H9 (cell line): ENCODE results near the gene NTRK2. TPM values are rescaled to one million over a fixed set of nuclear protein-coding genes. Genes with fewer than 3 reads are reported as not detected.

Experiments
- DNase-seq: peaks from one replicate; pipeline ENCODE4 v3.0.0-alpha.2; 2017
- H2AFZ ChIP-seq: one replicate; pipeline ENCODE4 v1.6.1; 2013; ENCODE audit warnings: mild to moderate bottlenecking, low read length, control low read depth, moderate library complexity
- H2AK5ac ChIP-seq: 2 replicates; pipeline ENCODE4 v1.6.1; 2013; ENCODE audit warnings: low read length, control low read depth, mixed read lengths; ENCODE audit not compliant: insufficient read length
- H2BK120ac ChIP-seq: one replicate; pipeline ENCODE4 v1.6.1; 2013; ENCODE audit warnings: low read depth, mild to moderate bottlenecking, low read length, control low read depth, inconsistent platforms; ENCODE audit not compliant: poor library complexity, severe bottlenecking
- H2BK12ac ChIP-seq: 2 replicates; pipeline ENCODE4 v1.6.1; 2013; ENCODE audit warnings: low read length, control low read depth, mixed read lengths, low read depth; ENCODE audit not compliant: insufficient read length
- H2BK15ac ChIP-seq: 2 replicates; pipeline ENCODE4 v1.6.1; 2013; ENCODE audit warnings: low read depth, low read length, control low read depth
- H2BK20ac ChIP-seq: one replicate; pipeline ENCODE4 v1.6.1; 2013; ENCODE audit warnings: low read depth, mild to moderate bottlenecking, low read length, control low read depth, inconsistent platforms; ENCODE audit not compliant: poor library complexity, severe bottlenecking
- H2BK5ac ChIP-seq: 2 replicates; pipeline ENCODE4 v1.6.1; 2013; ENCODE audit warnings: low read length, control low read depth, mixed read lengths; ENCODE audit not compliant: insufficient read length
- H3K14ac ChIP-seq: 2 replicates; pipeline ENCODE4 v1.6.1; 2013; ENCODE audit warnings: low read length, control low read depth; ENCODE audit not compliant: insufficient read depth
- H3K18ac ChIP-seq: 2 replicates; pipeline ENCODE4 v1.6.1; 2013; ENCODE audit warnings: low read depth, mild to moderate bottlenecking, mixed read lengths, low read length, control low read depth; ENCODE audit not compliant: insufficient read length
- H3K23ac ChIP-seq: 2 replicates; pipeline ENCODE4 v1.6.1; 2013; ENCODE audit warnings: low read length, control low read depth, mixed read lengths, low read depth; ENCODE audit not compliant: insufficient read length
- H3K23me2 ChIP-seq: 2 replicates; pipeline ENCODE4 v1.6.1; 2013; ENCODE audit warnings: low read depth, mild to moderate bottlenecking, mixed read lengths, low read length, control low read depth; ENCODE audit not compliant: insufficient read length, poor library complexity, severe bottlenecking
- H3K27ac ChIP-seq: 2 replicates; pipeline ENCODE4 v1.5.1; 2013; ENCODE audit warnings: low read length, control low read depth, mixed read lengths, low read depth; ENCODE audit not compliant: insufficient read length
- H3K27me3 ChIP-seq: 2 replicates; pipeline ENCODE4 v1.6.1; 2013; ENCODE audit warnings: low read length, control low read depth, inconsistent platforms; ENCODE audit not compliant: insufficient read depth
- H3K4ac ChIP-seq: 2 replicates; pipeline ENCODE4 v1.6.1; 2013; ENCODE audit warnings: low read depth, mild to moderate bottlenecking, control low read depth, inconsistent platforms, low read length, moderate library complexity
- H3K4me1 ChIP-seq: 2 replicates; pipeline ENCODE4 v1.6.1; 2013; ENCODE audit warnings: low read length, control low read depth, inconsistent platforms; ENCODE audit not compliant: insufficient read depth
- H3K4me2 ChIP-seq: 2 replicates; pipeline ENCODE4 v1.6.1; 2013; ENCODE audit warnings: low read length, control low read depth, mixed read lengths; ENCODE audit not compliant: insufficient read length, insufficient read depth
- H3K56ac ChIP-seq: 2 replicates; pipeline ENCODE4 v1.6.1; 2013; ENCODE audit warnings: low read depth, mild to moderate bottlenecking, mixed read lengths, low read length, control low read depth; ENCODE audit not compliant: insufficient read length
- H3K79me1 ChIP-seq: 2 replicates; pipeline ENCODE4 v1.6.1; 2013; ENCODE audit warnings: low read depth, mild to moderate bottlenecking, moderate library complexity, low read length, control low read depth, inconsistent platforms; ENCODE audit not compliant: insufficient read depth, poor library complexity, severe bottlenecking
- H3K79me2 ChIP-seq: 2 replicates; pipeline ENCODE4 v1.6.1; 2013; ENCODE audit warnings: low read length, control low read depth, inconsistent platforms; ENCODE audit not compliant: insufficient read depth
- H3K9ac ChIP-seq: 2 replicates; pipeline ENCODE4 v1.6.1; 2013; ENCODE audit warnings: low read length, control low read depth, mixed read lengths; ENCODE audit not compliant: insufficient read length; ENCODE audit errors: extremely low read depth
- H3K9me3 ChIP-seq: one replicate; pipeline ENCODE4 v1.6.1; 2013; ENCODE audit warnings: low read depth, low read length, inconsistent platforms; ENCODE audit not compliant: control insufficient read depth
- H3T11ph ChIP-seq: one replicate; pipeline ENCODE4 v1.6.1; 2013; ENCODE audit warnings: mild to moderate bottlenecking, low read length, control low read depth, inconsistent platforms
- H4K20me1 ChIP-seq: one replicate; pipeline ENCODE4 v1.6.1; 2013; ENCODE audit not compliant: control insufficient read depth, insufficient read length, insufficient read depth
- H4K5ac ChIP-seq: 2 replicates; pipeline ENCODE4 v1.6.1; 2013; ENCODE audit warnings: low read depth, mild to moderate bottlenecking, mixed read lengths, low read length, control low read depth; ENCODE audit not compliant: insufficient read length
- H4K8ac ChIP-seq: replicated peaks from 2 replicates; pipeline ENCODE4 v1.6.1; 2013; ENCODE audit warnings: low read length, control low read depth, mixed read lengths, low read depth; ENCODE audit not compliant: insufficient read length
- H4K91ac ChIP-seq: 2 replicates; pipeline ENCODE4 v1.6.1; 2013; ENCODE audit warnings: low read depth, mild to moderate bottlenecking, moderate library complexity, mixed read lengths, low read length, control low read depth; ENCODE audit not compliant: insufficient read length
- H3K27ac Mint-ChIP-seq, 3 experiments: 2 replicates in 2 of 3; 3 replicates in 1 of 3; pipeline ENCODE4 v1.8.0; 2020 to 2021; ENCODE audit warnings: mixed read lengths in 3 of 3, mild to moderate bottlenecking in 1 of 3, moderate library complexity in 1 of 3
- H3K27me3 Mint-ChIP-seq: 2 replicates; pipeline ENCODE4 v1.8.0; 2021; ENCODE audit warnings: low read depth, mild to moderate bottlenecking, moderate library complexity, mixed read lengths
- H3K36me3 Mint-ChIP-seq, 3 experiments: 2 replicates in 2 of 3; 3 replicates in 1 of 3; pipeline ENCODE4 v1.8.0; 2020 to 2021; ENCODE audit warnings: low read depth in 3 of 3, mixed read lengths in 3 of 3; ENCODE audit not compliant: insufficient read depth in 1 of 3
- H3K4me1 Mint-ChIP-seq, 2 experiments: 2 replicates each; pipeline ENCODE4 v1.8.0; 2020; ENCODE audit warnings: mixed read lengths in 2 of 2
- H3K4me3 Mint-ChIP-seq, 2 experiments: 2 replicates in 1 of 2; 3 replicates in 1 of 2; pipeline ENCODE4 v1.8.0; 2020 to 2021; ENCODE audit warnings: mild to moderate bottlenecking in 2 of 2, mixed read lengths in 2 of 2, moderate library complexity in 1 of 2
- H3K9me3 Mint-ChIP-seq, 2 experiments: 2 replicates in 1 of 2; 3 replicates in 1 of 2; pipeline ENCODE4 v1.8.0; 2020; ENCODE audit warnings: mild to moderate bottlenecking in 2 of 2, mixed read lengths in 2 of 2, moderate library complexity in 1 of 2
- CTCF ChIP-seq: fragments of 200-600 bp; sonication (generic); conservative IDR thresholded peaks from 3 replicates; pipeline ENCODE4 v1.8.0; 2021; ENCODE audit warnings: antibody characterized with exemption, mild to moderate bottlenecking
- WGBS: extraction: QIAGEN DNeasy Blood & Tissue Kit; methylation state at CpG from one replicate; pipeline ENCODE4 v1.1.7; 2013; ENCODE audit warnings: missing lambda C conversion rate, low lambda C conversion rate, mixed read lengths; ENCODE audit not compliant: insufficient read length; ENCODE audit errors: extremely low coverage; 5-methylcytosine and 5-hydroxymethylcytosine counted together
- total RNA-seq: library from RNA; stranded (reverse); gene quantifications from 2 replicates; pipeline ENCODE4 v1.2.1, GENCODE V29; 2021

Gene NTRK2
- total RNA-seq, 1 experiment from 2014 or later = 0.02 TPM

DNA sequence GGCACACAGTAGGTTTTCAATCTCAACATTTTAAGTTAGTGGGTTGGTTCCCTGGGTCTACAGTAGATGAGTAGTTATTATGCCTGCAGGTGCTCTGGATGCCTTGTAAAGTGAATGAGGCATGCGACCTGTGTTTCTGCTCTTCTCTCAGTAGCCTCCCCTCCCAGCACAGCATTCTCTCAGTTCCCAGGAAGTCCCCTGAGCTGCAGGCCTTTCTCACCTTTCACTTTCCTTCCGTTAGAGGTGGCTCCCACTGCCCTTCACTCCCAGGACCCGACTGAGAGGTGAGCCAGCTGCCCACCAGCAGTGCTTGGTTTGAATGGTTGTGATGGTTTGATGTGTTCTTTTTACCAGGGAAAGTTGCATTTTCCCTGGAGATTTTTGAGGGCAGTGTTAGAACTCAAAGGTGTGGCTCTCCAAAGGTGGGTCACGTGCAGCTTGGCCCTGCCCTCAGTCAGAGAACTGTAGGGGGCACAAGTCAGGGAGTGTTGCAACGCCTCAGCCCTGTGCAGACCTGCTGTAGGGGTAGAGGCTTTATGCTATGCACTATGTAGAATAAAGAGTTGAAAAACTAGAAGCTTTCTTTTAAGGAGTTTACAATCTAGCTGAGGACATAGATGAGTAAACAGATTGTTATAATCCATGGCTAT is 173.8 kb downstream of the NTRK2 start:
- H2AFZ ChIP-seq = no peak overlapping the region
- WGBS = no CpG with 5 or more reads among the region's 5 CpGs
- H3T11ph ChIP-seq = no peak overlapping the region
- no peak overlapping the region for H4K91ac ChIP-seq
- H3K18ac ChIP-seq = no peak overlapping the region
- Mint-ChIP-seq H3K4me3 (no peak overlapping the region), H3K36me3 (peaks cover 0 to 21% (median 5%) of the 10 kb centered on the region in 3 experiments; a peak in 5 of 7 replicates), H3K9me3 (peaks cover 7 to 18% of the 10 kb centered on the region in 2 experiments), H3K4me1 (peaks cover 50 to 51% of the 10 kb centered on the region in 2 experiments), H3K27me3 (peaks cover 7% of the 10 kb centered on the region), H3K27ac (no peak overlapping the region)
- no peak for TF ChIP-seq CTCF
- H2BK5ac ChIP-seq = no peak overlapping the region
- no peak overlapping the region for H3K27ac ChIP-seq
- H3K14ac ChIP-seq = no peak overlapping the region
- H3K56ac ChIP-seq = no peak overlapping the region
- H4K5ac ChIP-seq = no peak overlapping the region
- H2AK5ac ChIP-seq = no peak overlapping the region
- no peak overlapping the region for H2BK12ac ChIP-seq
- no peak overlapping the region for H2BK15ac ChIP-seq
- H3K79me1 ChIP-seq = no peaks in the 10 kb centered on the region
- DNase-seq = no peak
- no peaks in the 10 kb centered on the region; the same call in none of the 2 replicates for H3K4me1 ChIP-seq
- H2BK20ac ChIP-seq = no peak overlapping the region
- no peak overlapping the region for H2BK120ac ChIP-seq
- H3K4ac ChIP-seq = no peak overlapping the region
- no peaks in the 10 kb centered on the region for H3K23me2 ChIP-seq
- no peak overlapping the region for H4K8ac ChIP-seq
- no peaks in the 10 kb centered on the region for H3K27me3 ChIP-seq
- H3K23ac ChIP-seq = no peak overlapping the region
- H3K9me3 ChIP-seq = no peaks in the 10 kb centered on the region
- no peaks in the 10 kb centered on the region for H4K20me1 ChIP-seq
- H3K4me2 ChIP-seq = no peak overlapping the region
- H3K9ac ChIP-seq = no peak overlapping the region
- H3K79me2 ChIP-seq = no peaks in the 10 kb centered on the region
